HepG2 (cell line): ENCODE measurements around the gene EPB41L2. TPM values are rescaled to one million over a fixed set of nuclear protein-coding genes. Genes with fewer than 3 reads are reported as not detected.

ENCODE experiments used
- EHMT2 ChIP-seq: fragments of 200-600 bp; sonication (generic); IDR thresholded peaks from 2 replicates; pipeline ENCODE4 v1.7.0; 2017; ENCODE audit warnings: antibody characterized with exemption, low read depth, low read length, borderline replicate concordance
- ELF1 ChIP-seq: sonication (generic); formaldehyde crosslinking; IDR thresholded peaks from 2 replicates; pipeline ENCODE4 v1.4.0; 2020; ENCODE audit warnings: missing genetic modification reagents
- ELF3 ChIP-seq: IDR thresholded peaks from 2 replicates; pipeline ENCODE4 v1.6.1; 2016; ENCODE audit warnings: missing genetic modification reagents, missing compliant biosample characterization
- HNRNPL ChIP-seq: fragments of 200-400 bp; formaldehyde crosslinking; IDR thresholded peaks from 2 replicates; pipeline ENCODE4 v1.6.1; 2017; ENCODE audit warnings: mild to moderate bottlenecking, low read depth, low read length
- SMAD3 ChIP-seq: sonication (generic); formaldehyde crosslinking; IDR thresholded peaks from 2 replicates; pipeline ENCODE4 v1.4.0; 2020; ENCODE audit warnings: missing genetic modification reagents
- TAF1 ChIP-seq: sonication (generic); formaldehyde crosslinking; IDR thresholded peaks from 2 replicates; pipeline ENCODE4 v1.4.0; 2020; ENCODE audit warnings: missing genetic modification reagents
- ZNF20 ChIP-seq: sonication (generic); formaldehyde crosslinking; IDR thresholded peaks from 2 replicates; pipeline ENCODE4 v1.4.0; 2020; ENCODE audit warnings: mild to moderate bottlenecking, moderate library complexity, missing genetic modification reagents
- ZNF292 ChIP-seq: sonication (generic); formaldehyde crosslinking; IDR thresholded peaks from 2 replicates; pipeline ENCODE4 v1.8.1; 2022; ENCODE audit warnings: mild to moderate bottlenecking, low read depth, missing genetic modification reagents, borderline replicate concordance
- ZNF354B ChIP-seq: sonication (generic); formaldehyde crosslinking; IDR thresholded peaks from 2 replicates; pipeline ENCODE4 v1.8.0; 2022; ENCODE audit warnings: mild to moderate bottlenecking, missing genetic modification reagents
- ZNF766 ChIP-seq: sonication (generic); formaldehyde crosslinking; IDR thresholded peaks from 2 replicates; pipeline ENCODE4 v1.5.0; 2020; ENCODE audit warnings: missing genetic modification reagents, borderline replicate concordance
- polyA plus RNA-seq, 8 experiments: library from polyadenylated mRNA; depleted of rRNA in 3 of 8; stranded (reverse) in 7 of 8; unstranded in 1 of 8; fragments of >200 nt; fragmentation: Illumina TruSeq in 4 of 8; extraction: Trizol in 4 of 8; gene quantifications; 2 replicates each; pipeline versions ENCODE4 v1.2.1 to v1.2.3, GENCODE V29; 2011 to 2016; ENCODE audit warnings: low read depth in 4 of 8, missing spikeins in 1 of 8, mixed read lengths in 1 of 8; ENCODE audit not compliant: insufficient read depth in 1 of 8
- total RNA-seq, 5 experiments: library from RNA; depleted of rRNA; stranded (reverse); fragments of >200 nt; fragmentation: Illumina TruSeq; extraction: Trizol; gene quantifications; 2 replicates each; pipeline ENCODE4 v1.2.3, GENCODE V29; 2016; ENCODE audit warnings: low read depth in 1 of 5
- TF ChIP-seq, protein P1 (sequence below): sonication (generic); formaldehyde crosslinking; IDR thresholded peaks from 2 replicates; pipeline ENCODE4 v1.4.0; 2020; ENCODE audit warnings: mild to moderate bottlenecking, missing genetic modification reagents
- TF ChIP-seq, protein P2 (sequence below): sonication (generic); formaldehyde crosslinking; IDR thresholded peaks from 2 replicates; pipeline ENCODE4 v1.4.0; 2020; ENCODE audit warnings: missing genetic modification reagents
- TF ChIP-seq, protein P3 (sequence below), 2 experiments: sonication (generic) in 1 of 2; formaldehyde crosslinking in 1 of 2; IDR thresholded peaks; 2 replicates each; pipeline versions ENCODE4 v1.4.0 to v1.6.1; 2018 to 2020; ENCODE audit warnings: missing genetic modification reagents in 2 of 2, borderline replicate concordance in 1 of 2, low read depth in 1 of 2, mild to moderate bottlenecking in 1 of 2, missing biosample characterization in 1 of 2
- TF ChIP-seq, protein P4 (sequence below): IDR thresholded peaks from 2 replicates; pipeline ENCODE4 v1.6.1; 2016; ENCODE audit warnings: low read depth, control low read depth
- TF ChIP-seq, protein P5 (sequence below): sonication (generic); formaldehyde crosslinking; IDR thresholded peaks from 2 replicates; pipeline ENCODE4 v1.5.0; 2020; ENCODE audit warnings: missing genetic modification reagents
- TF ChIP-seq, protein P6 (sequence below): IDR thresholded peaks from 2 replicates; pipeline ENCODE4 v1.6.1; 2016; ENCODE audit warnings: low read depth, borderline replicate concordance
- TF ChIP-seq, protein P7 (sequence below): sonication (generic); formaldehyde crosslinking; conservative IDR thresholded peaks from 2 replicates; pipeline ENCODE4 v1.8.0; 2022; ENCODE audit warnings: mild to moderate bottlenecking, moderate library complexity, missing genetic modification reagents

EPB41L2 gene
- total and polyA plus RNA-seq, 2 of the 13 experiments (the other 11 are each of a cell fraction or from before 2014, with no cell fraction given), result 41.7 to 56.4 TPM

DNA sequence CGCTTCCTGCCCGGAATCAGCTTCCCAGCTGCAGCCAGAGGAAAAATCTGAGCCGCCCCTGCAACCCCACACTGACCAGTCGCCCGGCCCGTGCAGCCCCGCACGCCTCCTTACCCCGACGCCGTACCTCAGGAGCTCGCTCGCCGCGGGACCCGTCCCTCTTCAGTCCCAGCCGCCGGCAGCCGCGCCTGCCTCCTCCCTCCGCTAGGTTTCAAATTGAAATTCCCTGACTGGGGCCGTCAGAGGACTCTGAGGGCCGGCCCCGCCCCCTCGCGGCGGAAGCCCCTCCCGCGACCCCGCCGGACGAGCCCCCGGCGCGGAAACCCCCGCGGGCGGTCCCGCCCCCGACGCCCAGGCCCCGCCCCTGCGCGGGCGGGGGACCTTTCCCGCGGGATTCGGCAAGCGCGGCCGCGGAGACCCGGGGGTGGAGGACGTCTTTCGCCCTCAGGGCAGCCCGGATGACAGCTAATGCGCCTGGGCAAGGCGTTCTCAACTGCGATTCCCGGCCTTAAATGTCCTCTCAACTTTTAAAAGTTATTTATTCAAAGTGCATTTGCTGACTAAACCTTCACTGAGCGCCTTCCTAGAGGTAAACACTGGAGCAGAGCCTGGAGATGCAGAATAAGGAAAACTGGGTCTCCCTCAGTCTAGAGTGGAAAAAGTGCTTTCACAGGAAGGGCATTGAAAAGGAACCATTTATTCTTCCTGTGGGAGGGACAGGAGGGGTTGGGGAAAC lies at the start of gene EPB41L2 (continued):
- TF ChIP-seq, protein P1, sequence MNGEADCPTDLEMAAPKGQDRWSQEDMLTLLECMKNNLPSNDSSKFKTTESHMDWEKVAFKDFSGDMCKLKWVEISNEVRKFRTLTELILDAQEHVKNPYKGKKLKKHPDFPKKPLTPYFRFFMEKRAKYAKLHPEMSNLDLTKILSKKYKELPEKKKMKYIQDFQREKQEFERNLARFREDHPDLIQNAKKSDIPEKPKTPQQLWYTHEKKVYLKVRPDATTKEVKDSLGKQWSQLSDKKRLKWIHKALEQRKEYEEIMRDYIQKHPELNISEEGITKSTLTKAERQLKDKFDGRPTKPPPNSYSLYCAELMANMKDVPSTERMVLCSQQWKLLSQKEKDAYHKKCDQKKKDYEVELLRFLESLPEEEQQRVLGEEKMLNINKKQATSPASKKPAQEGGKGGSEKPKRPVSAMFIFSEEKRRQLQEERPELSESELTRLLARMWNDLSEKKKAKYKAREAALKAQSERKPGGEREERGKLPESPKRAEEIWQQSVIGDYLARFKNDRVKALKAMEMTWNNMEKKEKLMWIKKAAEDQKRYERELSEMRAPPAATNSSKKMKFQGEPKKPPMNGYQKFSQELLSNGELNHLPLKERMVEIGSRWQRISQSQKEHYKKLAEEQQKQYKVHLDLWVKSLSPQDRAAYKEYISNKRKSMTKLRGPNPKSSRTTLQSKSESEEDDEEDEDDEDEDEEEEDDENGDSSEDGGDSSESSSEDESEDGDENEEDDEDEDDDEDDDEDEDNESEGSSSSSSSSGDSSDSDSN (CRISPR knock-in tag), result peak; percentile 74
- TF ChIP-seq TAF1 (CRISPR knock-in tag) (peak; percentile 86), ZNF766 (CRISPR knock-in tag) (no peak), SMAD3 (CRISPR knock-in tag) (no peak; the same call in 1 of the 2 replicates), ZNF20 (CRISPR knock-in tag) (no peak), ELF3 (CRISPR knock-in tag) (peak; percentile 22; the same call in 1 of the 2 replicates), ZNF292 (no peak; the same call in 1 of the 2 replicates), ELF1 (CRISPR knock-in tag) (no peak; the same call in 1 of the 2 replicates), ZNF354B (CRISPR knock-in tag) (no peak), HNRNPL (no peak), EHMT2 (no peak)
- TF ChIP-seq, protein P2, sequence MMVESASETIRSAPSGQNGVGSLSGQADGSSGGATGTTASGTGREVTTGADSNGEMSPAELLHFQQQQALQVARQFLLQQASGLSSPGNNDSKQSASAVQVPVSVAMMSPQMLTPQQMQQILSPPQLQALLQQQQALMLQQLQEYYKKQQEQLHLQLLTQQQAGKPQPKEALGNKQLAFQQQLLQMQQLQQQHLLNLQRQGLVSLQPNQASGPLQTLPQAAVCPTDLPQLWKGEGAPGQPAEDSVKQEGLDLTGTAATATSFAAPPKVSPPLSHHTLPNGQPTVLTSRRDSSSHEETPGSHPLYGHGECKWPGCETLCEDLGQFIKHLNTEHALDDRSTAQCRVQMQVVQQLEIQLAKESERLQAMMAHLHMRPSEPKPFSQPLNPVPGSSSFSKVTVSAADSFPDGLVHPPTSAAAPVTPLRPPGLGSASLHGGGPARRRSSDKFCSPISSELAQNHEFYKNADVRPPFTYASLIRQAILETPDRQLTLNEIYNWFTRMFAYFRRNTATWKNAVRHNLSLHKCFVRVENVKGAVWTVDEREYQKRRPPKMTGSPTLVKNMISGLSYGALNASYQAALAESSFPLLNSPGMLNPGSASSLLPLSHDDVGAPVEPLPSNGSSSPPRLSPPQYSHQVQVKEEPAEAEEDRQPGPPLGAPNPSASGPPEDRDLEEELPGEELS (CRISPR knock-in tag), result no peak; the same call in 1 of the 2 replicates
- TF ChIP-seq, protein P3, sequence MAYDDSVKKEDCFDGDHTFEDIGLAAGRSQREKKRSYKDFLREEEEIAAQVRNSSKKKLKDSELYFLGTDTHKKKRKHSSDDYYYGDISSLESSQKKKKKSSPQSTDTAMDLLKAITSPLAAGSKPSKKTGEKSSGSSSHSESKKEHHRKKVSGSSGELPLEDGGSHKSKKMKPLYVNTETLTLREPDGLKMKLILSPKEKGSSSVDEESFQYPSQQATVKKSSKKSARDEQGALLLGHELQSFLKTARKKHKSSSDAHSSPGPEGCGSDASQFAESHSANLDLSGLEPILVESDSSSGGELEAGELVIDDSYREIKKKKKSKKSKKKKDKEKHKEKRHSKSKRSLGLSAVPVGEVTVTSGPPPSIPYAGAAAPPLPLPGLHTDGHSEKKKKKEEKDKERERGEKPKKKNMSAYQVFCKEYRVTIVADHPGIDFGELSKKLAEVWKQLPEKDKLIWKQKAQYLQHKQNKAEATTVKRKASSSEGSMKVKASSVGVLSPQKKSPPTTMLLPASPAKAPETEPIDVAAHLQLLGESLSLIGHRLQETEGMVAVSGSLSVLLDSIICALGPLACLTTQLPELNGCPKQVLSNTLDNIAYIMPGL (CRISPR knock-in tag; IDR thresholded peaks at IDR 0.05; ENCODE audit: borderline replicate concordance in 1 of 2, low read depth in 1 of 2), result peak in 1 of 2 experiments; percentile 12; a peak in 1 of 4 replicates
- TF ChIP-seq, protein P4, sequence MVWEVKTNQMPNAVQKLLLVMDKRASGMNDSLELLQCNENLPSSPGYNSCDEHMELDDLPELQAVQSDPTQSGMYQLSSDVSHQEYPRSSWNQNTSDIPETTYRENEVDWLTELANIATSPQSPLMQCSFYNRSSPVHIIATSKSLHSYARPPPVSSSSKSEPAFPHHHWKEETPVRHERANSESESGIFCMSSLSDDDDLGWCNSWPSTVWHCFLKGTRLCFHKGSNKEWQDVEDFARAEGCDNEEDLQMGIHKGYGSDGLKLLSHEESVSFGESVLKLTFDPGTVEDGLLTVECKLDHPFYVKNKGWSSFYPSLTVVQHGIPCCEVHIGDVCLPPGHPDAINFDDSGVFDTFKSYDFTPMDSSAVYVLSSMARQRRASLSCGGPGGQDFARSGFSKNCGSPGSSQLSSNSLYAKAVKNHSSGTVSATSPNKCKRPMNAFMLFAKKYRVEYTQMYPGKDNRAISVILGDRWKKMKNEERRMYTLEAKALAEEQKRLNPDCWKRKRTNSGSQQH (CRISPR knock-in tag), result peak; percentile 74; the same call in 1 of the 2 replicates
- TF ChIP-seq, protein P5, sequence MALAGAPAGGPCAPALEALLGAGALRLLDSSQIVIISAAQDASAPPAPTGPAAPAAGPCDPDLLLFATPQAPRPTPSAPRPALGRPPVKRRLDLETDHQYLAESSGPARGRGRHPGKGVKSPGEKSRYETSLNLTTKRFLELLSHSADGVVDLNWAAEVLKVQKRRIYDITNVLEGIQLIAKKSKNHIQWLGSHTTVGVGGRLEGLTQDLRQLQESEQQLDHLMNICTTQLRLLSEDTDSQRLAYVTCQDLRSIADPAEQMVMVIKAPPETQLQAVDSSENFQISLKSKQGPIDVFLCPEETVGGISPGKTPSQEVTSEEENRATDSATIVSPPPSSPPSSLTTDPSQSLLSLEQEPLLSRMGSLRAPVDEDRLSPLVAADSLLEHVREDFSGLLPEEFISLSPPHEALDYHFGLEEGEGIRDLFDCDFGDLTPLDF (CRISPR knock-in tag), result no peak
- TF ChIP-seq, protein P6, sequence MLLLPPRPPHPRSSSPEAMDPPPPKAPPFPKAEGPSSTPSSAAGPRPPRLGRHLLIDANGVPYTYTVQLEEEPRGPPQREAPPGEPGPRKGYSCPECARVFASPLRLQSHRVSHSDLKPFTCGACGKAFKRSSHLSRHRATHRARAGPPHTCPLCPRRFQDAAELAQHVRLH, result no peak
- TF ChIP-seq, protein P7, sequence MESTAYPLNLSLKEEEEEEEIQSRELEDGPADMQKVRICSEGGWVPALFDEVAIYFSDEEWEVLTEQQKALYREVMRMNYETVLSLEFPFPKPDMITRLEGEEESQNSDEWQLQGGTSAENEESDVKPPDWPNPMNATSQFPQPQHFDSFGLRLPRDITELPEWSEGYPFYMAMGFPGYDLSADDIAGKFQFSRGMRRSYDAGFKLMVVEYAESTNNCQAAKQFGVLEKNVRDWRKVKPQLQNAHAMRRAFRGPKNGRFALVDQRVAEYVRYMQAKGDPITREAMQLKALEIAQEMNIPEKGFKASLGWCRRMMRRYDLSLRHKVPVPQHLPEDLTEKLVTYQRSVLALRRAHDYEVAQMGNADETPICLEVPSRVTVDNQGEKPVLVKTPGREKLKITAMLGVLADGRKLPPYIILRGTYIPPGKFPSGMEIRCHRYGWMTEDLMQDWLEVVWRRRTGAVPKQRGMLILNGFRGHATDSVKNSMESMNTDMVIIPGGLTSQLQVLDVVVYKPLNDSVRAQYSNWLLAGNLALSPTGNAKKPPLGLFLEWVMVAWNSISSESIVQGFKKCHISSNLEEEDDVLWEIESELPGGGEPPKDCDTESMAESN (CRISPR knock-in tag), result no peak
